ENCODE results near the gene RHOC. TPM values are rescaled to one million over a fixed set of nuclear protein-coding genes. Genes with fewer than 3 reads are reported as not detected.

Gene RHOC
- polyA plus RNA-seq, 1 experiment = 1,537 TPM

- H3K36me3 ChIP-seq (ENCODE audit: control insufficient read depth, insufficient read depth, low read length) = no peaks in the 10 kb centered on the region
- DNase-seq (ENCODE audit: low read depth) = no peak
- no peak overlapping the region for H3K4me3 ChIP-seq (ENCODE audit: low read depth, low read length)
- H3K27me3 ChIP-seq (ENCODE audit: control insufficient read depth, insufficient read depth, low read length) = no peaks in the 10 kb centered on the region
- no peak for TF ChIP-seq CTCF (IDR thresholded peaks at IDR 0.05; ENCODE audit: insufficient read depth, low read depth, low read length)
- CTCF ChIA-PET = interaction anchor here (11.8 kb wide), 1 partner anchor 91 kb away, joined by 486 read pairs; no protein-coding TSS in a partner anchor
- POLR2A ChIA-PET = no interaction called here
Observed at GRCh38 chr1:112712701-112713128, 5.8 kb upstream of the RHOC start.

DNA sequence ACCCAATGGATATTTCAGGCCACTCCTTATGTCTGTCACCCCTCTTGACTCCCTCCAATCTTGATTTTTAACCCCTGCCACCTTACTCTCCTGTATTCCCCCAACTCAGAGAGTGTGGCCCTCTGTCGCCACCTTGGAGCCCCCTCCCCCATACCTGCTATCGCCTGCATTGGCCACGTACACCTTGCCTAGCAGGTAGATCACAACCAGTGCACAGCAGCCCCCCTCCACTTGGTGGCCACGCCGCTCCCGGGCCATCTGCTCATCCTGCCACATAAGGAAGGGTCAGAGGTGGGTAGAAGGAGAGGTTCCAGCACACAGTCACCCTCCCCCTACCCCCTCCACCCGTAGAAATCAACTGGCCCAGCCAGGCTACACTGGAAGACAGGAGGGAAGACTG, 5.3 kb upstream of the RHOC start:
- no peak for TF ChIP-seq CTCF (IDR thresholded peaks at IDR 0.05; ENCODE audit: insufficient read depth, low read depth, low read length)
- H3K4me3 ChIP-seq (ENCODE audit: low read depth, low read length) = no peak overlapping the region
- ChIA-PET CTCF (interaction anchor here (11.8 kb wide), 1 partner anchor 91 kb away, joined by 486 read pairs; no protein-coding TSS in a partner anchor), POLR2A (no interaction called here)
- no peak for DNase-seq (ENCODE audit: low read depth)
- no peaks in the 10 kb centered on the region for H3K36me3 ChIP-seq (ENCODE audit: control insufficient read depth, insufficient read depth, low read length)
- H3K27me3 ChIP-seq (ENCODE audit: control insufficient read depth, insufficient read depth, low read length) = no peaks in the 10 kb centered on the region

GRCh38 chr1:112711670-112712069, 4.7 kb upstream of the RHOC start:
- Histone ChIP-seq H3K36me3 (ENCODE audit: control insufficient read depth, insufficient read depth, low read length) (no peaks in the 10 kb centered on the region), H3K27me3 (ENCODE audit: control insufficient read depth, insufficient read depth, low read length) (no peaks in the 10 kb centered on the region), H3K4me3 (ENCODE audit: low read depth, low read length) (no peak overlapping the region)
- DNase-seq (ENCODE audit: low read depth) = no peak
- CTCF ChIA-PET = interaction anchor here (5.1 kb wide), 1 partner anchor 8 kb away, joined by 25 read pairs; a partner anchor contains a TSS
- POLR2A ChIA-PET = no interaction called here
- TF ChIP-seq CTCF (IDR thresholded peaks at IDR 0.05; ENCODE audit: insufficient read depth, low read depth, low read length) = no peak

GRCh38 chr1:112711041-112711440, 4.1 kb upstream of the RHOC start:
- CTCF ChIA-PET = interaction anchor here (0.6 to 5.1 kb wide), 4 partner anchors 9 to 209 kb away, joined by 3 to 25 read pairs (median 10); a partner anchor contains a TSS
- no peaks in the 10 kb centered on the region for H3K27me3 ChIP-seq (ENCODE audit: control insufficient read depth, insufficient read depth, low read length)
- H3K4me3 ChIP-seq (ENCODE audit: low read depth, low read length) = no peak overlapping the region
- POLR2A ChIA-PET = interaction anchor here (0.6 kb wide), 1 partner anchor 198 kb away, joined by 5 read pairs; no protein-coding TSS in a partner anchor
- H3K36me3 ChIP-seq (ENCODE audit: control insufficient read depth, insufficient read depth, low read length) = no peaks in the 10 kb centered on the region
- TF ChIP-seq CTCF (IDR thresholded peaks at IDR 0.05; ENCODE audit: insufficient read depth, low read depth, low read length) = no peak
- DNase-seq (ENCODE audit: low read depth) = no peak

DNA sequence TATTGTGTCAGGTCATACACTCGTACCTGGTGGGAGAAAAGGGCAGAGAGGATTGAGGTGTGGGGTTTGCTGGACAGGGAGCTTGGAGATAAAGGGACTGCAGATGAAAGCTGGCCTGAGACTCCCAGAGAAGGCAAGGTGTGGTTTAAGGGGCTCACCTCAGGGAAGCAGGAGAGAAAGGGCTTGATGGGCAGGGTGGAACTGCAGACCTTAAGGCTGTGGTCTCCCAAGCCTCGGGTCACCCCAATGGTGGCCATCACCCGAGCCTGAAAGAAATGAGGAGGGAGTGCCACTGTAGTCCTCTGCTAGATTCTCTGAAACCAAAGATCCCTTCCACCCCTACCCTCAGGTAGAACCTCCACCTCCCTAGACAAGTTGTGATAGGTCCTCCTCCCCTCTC, 3.7 kb upstream of the RHOC start:
- Histone ChIP-seq H3K36me3 (ENCODE audit: control insufficient read depth, insufficient read depth, low read length) (no peaks in the 10 kb centered on the region; the same call in 1 of the 2 replicates), H3K4me3 (ENCODE audit: low read depth, low read length) (no peak overlapping the region), H3K27me3 (ENCODE audit: control insufficient read depth, insufficient read depth, low read length) (no peaks in the 10 kb centered on the region)
- DNase-seq (ENCODE audit: low read depth) = no peak
- no peak for TF ChIP-seq CTCF (IDR thresholded peaks at IDR 0.05; ENCODE audit: insufficient read depth, low read depth, low read length)
- ChIA-PET CTCF (interaction anchor here (0.6 to 5.1 kb wide), 8 partner anchors 9 to 362 kb away, joined by 3 to 25 read pairs (median 4); partner anchors contain the start of genes LRIG2, MOV10 and ST7L), POLR2A (interaction anchor here (0.6 kb wide), 1 partner anchor 197 kb away, joined by 5 read pairs; no protein-coding TSS in a partner anchor)

Data from BJ (cell line).